HepG2 (cell line): ENCODE data around the gene ERC1. TPM values are rescaled to one million over a fixed set of nuclear protein-coding genes. Genes with fewer than 3 reads are reported as not detected.
A peak's percentile ranks its signal among the peaks of the same experiment; 100 is the strongest.

ENCODE experiments used
- BCL6 ChIP-seq: IDR thresholded peaks from 2 replicates; pipeline ENCODE4 v1.6.1; 2016; ENCODE audit warnings: missing genetic modification reagents, missing compliant biosample characterization
- CEBPB ChIP-seq: IDR thresholded peaks from 2 replicates; pipeline ENCODE4 v1.6.1; 2011; ENCODE audit warnings: low read depth, low read length, improper control_type of control experiment, borderline replicate concordance
- JUN ChIP-seq: sonication (generic); formaldehyde crosslinking; IDR thresholded peaks from 2 replicates; pipeline ENCODE4 v1.4.0; 2020; ENCODE audit warnings: mild to moderate bottlenecking, missing genetic modification reagents
- KAT8 ChIP-seq: IDR thresholded peaks from 2 replicates; pipeline ENCODE4 v1.6.1; 2016; ENCODE audit warnings: missing genetic modification reagents, missing compliant biosample characterization
- RARA ChIP-seq: IDR thresholded peaks from 2 replicates; pipeline ENCODE4 v1.6.1; 2016; ENCODE audit warnings: missing genetic modification reagents, missing compliant biosample characterization
- SMAD3 ChIP-seq: sonication (generic); formaldehyde crosslinking; IDR thresholded peaks from 2 replicates; pipeline ENCODE4 v1.4.0; 2020; ENCODE audit warnings: missing genetic modification reagents
- SMYD3 ChIP-seq: sonication (generic); formaldehyde crosslinking; IDR thresholded peaks from 2 replicates; pipeline ENCODE4 v1.8.1; 2023; ENCODE audit warnings: mild to moderate bottlenecking, missing genetic modification reagents
- SP2 ChIP-seq: sonication (generic); formaldehyde crosslinking; IDR thresholded peaks from 2 replicates; pipeline ENCODE4 v1.5.1; 2020; ENCODE audit warnings: mild to moderate bottlenecking, missing genetic modification reagents
- SRY ChIP-seq: sonication (generic); formaldehyde crosslinking; IDR thresholded peaks from 2 replicates; pipeline ENCODE4 v1.8.0; 2022; ENCODE audit warnings: mild to moderate bottlenecking, missing genetic modification reagents
- ZKSCAN5 ChIP-seq: sonication (generic); formaldehyde crosslinking; IDR thresholded peaks from 2 replicates; pipeline ENCODE4 v1.5.1; 2020; ENCODE audit warnings: mild to moderate bottlenecking, missing genetic modification reagents
- ZNF549 ChIP-seq: sonication (generic); formaldehyde crosslinking; IDR thresholded peaks from 2 replicates; pipeline ENCODE4 v1.5.0; 2020; ENCODE audit warnings: missing genetic modification reagents
- ZNF629 ChIP-seq: sonication (generic); formaldehyde crosslinking; conservative IDR thresholded peaks from 2 replicates; pipeline ENCODE4 v1.5.0; 2020; ENCODE audit warnings: missing genetic modification reagents
- ZSCAN31 ChIP-seq: sonication (generic); formaldehyde crosslinking; IDR thresholded peaks from 2 replicates; pipeline ENCODE4 v1.5.0; 2020; ENCODE audit warnings: low read depth, mild to moderate bottlenecking, missing genetic modification reagents
- polyA plus RNA-seq, 8 experiments: library from polyadenylated mRNA; depleted of rRNA in 3 of 8; stranded (reverse) in 7 of 8; unstranded in 1 of 8; fragments of >200 nt; fragmentation: Illumina TruSeq in 4 of 8; extraction: Trizol in 4 of 8; gene quantifications; 2 replicates each; pipeline versions ENCODE4 v1.2.1 to v1.2.3, GENCODE V29; 2011 to 2016; ENCODE audit warnings: low read depth in 4 of 8, missing spikeins in 1 of 8, mixed read lengths in 1 of 8; ENCODE audit not compliant: insufficient read depth in 1 of 8
- total RNA-seq, 5 experiments: library from RNA; depleted of rRNA; stranded (reverse); fragments of >200 nt; fragmentation: Illumina TruSeq; extraction: Trizol; gene quantifications; 2 replicates each; pipeline ENCODE4 v1.2.3, GENCODE V29; 2016; ENCODE audit warnings: low read depth in 1 of 5
- TF ChIP-seq, protein P1 (sequence below), 2 experiments: fragments of 450-650 bp in 1 of 2; sonication (generic) in 1 of 2; formaldehyde crosslinking in 1 of 2; IDR thresholded peaks; 2 replicates each; pipeline versions ENCODE4 v1.6.1 to v1.8.0; 2016 to 2022; ENCODE audit warnings: antibody characterized with exemption in 1 of 2, mild to moderate bottlenecking in 1 of 2, missing genetic modification reagents in 1 of 2
- TF ChIP-seq, protein P2 (sequence below): sonication (generic); formaldehyde crosslinking; IDR thresholded peaks from 2 replicates; pipeline ENCODE4 v1.4.0; 2020; ENCODE audit warnings: mild to moderate bottlenecking, missing genetic modification reagents
- TF ChIP-seq, protein P3 (sequence below): sonication (generic); formaldehyde crosslinking; IDR thresholded peaks from 2 replicates; pipeline ENCODE4 v1.9.0; 2021; ENCODE audit warnings: missing genetic modification reagents, mild to moderate bottlenecking, borderline replicate concordance
- TF ChIP-seq, protein P4 (sequence below): sonication (generic); formaldehyde crosslinking; IDR thresholded peaks from 2 replicates; pipeline ENCODE4 v1.4.0; 2020; ENCODE audit warnings: missing genetic modification reagents

Gene ERC1
- total and polyA plus RNA-seq, 2 of the 13 experiments (the other 11 are each of a cell fraction or from before 2014, with no cell fraction given), result 6.1 to 12.4 TPM

DNA sequence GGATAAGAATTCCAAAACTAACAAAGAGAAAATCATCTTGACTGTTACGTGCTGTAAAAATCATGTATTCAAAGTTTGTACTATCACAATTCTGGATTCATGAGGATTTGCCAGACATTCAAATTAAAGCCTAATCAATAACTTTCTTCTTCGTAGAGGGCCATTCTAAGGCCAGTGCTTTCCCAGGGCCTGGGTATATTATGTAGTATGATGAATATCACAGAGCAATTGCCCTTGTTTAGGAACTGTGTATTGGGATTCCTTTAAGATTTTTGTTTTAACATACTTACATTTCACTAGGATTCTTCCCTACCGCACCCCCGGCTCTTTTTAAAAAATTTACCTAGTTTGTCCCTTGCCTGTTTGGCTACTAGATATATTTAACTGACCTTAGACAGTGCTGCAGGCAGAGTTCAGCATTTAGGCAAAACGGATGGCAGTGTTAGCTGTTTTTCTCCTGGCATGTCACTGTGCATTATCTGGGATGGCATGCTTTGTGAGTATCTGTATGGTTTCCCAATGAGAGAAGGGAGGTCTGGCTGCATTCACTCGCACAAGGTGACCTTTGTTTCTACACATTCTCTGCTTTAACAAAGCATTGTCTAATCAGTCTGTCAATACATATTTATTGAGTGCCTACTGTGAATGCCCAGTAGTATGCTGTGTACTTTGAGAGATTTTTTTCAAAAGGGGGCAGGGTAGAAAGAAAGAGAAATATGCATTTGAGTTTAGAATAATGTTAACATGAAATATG is 63.3 kb downstream of the ERC1 start (continued):
- TF ChIP-seq SRY (CRISPR knock-in tag) (no peak), RARA (peak; percentile 22; the same call in 1 of the 2 replicates), SP2 (no peak), JUN (no peak), SMAD3 (no peak), BCL6 (CRISPR knock-in tag) (0 out of 2 replicates have a peak, but pooled peaks have one; percentile 42), KAT8 (CRISPR knock-in tag) (no peak), CEBPB (peak; percentile 67; the same call in 1 of the 2 replicates), ZNF549 (CRISPR knock-in tag) (no peak), SMYD3 (CRISPR knock-in tag) (no peak), ZSCAN31 (no peak), ZKSCAN5 (no peak), ZNF629 (CRISPR knock-in tag) (no peak)
- TF ChIP-seq, protein P1, sequence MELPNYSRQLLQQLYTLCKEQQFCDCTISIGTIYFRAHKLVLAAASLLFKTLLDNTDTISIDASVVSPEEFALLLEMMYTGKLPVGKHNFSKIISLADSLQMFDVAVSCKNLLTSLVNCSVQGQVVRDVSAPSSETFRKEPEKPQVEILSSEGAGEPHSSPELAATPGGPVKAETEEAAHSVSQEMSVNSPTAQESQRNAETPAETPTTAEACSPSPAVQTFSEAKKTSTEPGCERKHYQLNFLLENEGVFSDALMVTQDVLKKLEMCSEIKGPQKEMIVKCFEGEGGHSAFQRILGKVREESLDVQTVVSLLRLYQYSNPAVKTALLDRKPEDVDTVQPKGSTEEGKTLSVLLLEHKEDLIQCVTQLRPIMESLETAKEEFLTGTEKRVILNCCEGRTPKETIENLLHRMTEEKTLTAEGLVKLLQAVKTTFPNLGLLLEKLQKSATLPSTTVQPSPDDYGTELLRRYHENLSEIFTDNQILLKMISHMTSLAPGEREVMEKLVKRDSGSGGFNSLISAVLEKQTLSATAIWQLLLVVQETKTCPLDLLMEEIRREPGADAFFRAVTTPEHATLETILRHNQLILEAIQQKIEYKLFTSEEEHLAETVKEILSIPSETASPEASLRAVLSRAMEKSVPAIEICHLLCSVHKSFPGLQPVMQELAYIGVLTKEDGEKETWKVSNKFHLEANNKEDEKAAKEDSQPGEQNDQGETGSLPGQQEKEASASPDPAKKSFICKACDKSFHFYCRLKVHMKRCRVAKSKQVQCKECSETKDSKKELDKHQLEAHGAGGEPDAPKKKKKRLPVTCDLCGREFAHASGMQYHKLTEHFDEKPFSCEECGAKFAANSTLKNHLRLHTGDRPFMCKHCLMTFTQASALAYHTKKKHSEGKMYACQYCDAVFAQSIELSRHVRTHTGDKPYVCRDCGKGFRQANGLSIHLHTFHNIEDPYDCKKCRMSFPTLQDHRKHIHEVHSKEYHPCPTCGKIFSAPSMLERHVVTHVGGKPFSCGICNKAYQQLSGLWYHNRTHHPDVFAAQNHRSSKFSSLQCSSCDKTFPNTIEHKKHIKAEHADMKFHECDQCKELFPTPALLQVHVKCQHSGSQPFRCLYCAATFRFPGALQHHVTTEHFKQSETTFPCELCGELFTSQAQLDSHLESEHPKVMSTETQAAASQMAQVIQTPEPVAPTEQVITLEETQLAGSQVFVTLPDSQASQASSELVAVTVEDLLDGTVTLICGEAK (IDR thresholded peaks at IDR 0.05), result no peak
- TF ChIP-seq, protein P1 (CRISPR knock-in tag; IDR thresholded peaks at IDR 0.05), result no peak
- TF ChIP-seq, protein P2, sequence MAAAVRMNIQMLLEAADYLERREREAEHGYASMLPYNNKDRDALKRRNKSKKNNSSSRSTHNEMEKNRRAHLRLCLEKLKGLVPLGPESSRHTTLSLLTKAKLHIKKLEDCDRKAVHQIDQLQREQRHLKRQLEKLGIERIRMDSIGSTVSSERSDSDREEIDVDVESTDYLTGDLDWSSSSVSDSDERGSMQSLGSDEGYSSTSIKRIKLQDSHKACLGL (CRISPR knock-in tag), result no peak
- TF ChIP-seq, protein P3, sequence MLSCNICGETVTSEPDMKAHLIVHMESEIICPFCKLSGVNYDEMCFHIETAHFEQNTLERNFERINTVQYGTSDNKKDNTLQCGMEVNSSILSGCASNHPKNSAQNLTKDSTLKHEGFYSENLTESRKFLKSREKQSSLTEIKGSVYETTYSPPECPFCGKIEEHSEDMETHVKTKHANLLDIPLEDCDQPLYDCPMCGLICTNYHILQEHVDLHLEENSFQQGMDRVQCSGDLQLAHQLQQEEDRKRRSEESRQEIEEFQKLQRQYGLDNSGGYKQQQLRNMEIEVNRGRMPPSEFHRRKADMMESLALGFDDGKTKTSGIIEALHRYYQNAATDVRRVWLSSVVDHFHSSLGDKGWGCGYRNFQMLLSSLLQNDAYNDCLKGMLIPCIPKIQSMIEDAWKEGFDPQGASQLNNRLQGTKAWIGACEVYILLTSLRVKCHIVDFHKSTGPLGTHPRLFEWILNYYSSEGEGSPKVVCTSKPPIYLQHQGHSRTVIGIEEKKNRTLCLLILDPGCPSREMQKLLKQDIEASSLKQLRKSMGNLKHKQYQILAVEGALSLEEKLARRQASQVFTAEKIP, result no peak
- TF ChIP-seq, protein P4, sequence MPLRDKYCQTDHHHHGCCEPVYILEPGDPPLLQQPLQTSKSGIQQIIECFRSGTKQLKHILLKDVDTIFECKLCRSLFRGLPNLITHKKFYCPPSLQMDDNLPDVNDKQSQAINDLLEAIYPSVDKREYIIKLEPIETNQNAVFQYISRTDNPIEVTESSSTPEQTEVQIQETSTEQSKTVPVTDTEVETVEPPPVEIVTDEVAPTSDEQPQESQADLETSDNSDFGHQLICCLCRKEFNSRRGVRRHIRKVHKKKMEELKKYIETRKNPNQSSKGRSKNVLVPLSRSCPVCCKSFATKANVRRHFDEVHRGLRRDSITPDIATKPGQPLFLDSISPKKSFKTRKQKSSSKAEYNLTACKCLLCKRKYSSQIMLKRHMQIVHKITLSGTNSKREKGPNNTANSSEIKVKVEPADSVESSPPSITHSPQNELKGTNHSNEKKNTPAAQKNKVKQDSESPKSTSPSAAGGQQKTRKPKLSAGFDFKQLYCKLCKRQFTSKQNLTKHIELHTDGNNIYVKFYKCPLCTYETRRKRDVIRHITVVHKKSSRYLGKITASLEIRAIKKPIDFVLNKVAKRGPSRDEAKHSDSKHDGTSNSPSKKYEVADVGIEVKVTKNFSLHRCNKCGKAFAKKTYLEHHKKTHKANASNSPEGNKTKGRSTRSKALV (CRISPR knock-in tag), result no peak
